ENCODE measurements around the gene SLC16A9.

The SLC16A9 gene

DNA sequence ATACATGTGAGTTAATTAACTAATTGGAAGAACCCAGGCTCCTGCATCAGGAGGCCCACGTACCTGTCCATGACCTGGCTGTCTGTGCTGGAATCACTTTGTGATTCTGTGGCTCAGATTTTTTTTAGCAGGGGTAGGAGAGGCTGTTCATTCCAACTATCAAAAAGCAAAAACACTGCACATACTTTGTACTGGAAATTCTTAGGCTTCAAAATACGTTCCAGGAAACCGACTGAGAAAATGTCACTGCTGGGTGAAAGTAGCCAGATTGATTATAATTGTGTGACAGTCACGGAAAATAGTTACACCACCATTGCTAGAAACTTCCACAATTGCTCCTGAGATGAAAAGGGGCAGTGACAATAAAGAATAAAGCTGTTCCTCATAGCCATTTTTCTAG is 91.0 kb downstream of the SLC16A9 start:
- DNase-seq = no peak
- in situ Hi-C loops (cut with MboI; ENCODE audit: low pct_unique_long_range_greater_than_20kb, low sequenced_read_pairs) = loop anchor here (25.0 kb wide), 1 partner anchor 656 kb away; no protein-coding TSS in a partner anchor

DNA sequence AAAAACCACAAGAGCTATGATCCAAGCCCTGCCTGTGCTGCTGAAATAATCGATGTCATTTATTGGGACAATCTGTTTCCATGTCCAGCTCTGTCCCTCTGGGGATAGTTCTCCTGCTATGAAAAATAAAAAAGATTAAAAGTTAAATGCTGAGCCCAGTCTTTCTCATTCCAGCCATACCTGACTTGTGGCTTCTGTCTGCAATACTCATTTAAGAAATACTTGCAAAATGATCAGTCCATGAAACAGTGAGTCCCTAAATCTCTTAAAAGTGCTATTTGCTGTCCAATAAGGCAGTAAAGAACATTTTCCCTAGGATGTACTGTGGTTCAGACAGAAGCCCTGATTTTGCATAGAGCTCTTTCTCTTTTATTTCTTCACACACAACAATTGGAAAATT is 91.7 kb downstream of the SLC16A9 start:
- DNase-seq = no peak
- in situ Hi-C loops (cut with MboI; ENCODE audit: low pct_unique_long_range_greater_than_20kb, low sequenced_read_pairs) = loop anchor here (25.0 kb wide), 1 partner anchor 656 kb away; no protein-coding TSS in a partner anchor

DNA sequence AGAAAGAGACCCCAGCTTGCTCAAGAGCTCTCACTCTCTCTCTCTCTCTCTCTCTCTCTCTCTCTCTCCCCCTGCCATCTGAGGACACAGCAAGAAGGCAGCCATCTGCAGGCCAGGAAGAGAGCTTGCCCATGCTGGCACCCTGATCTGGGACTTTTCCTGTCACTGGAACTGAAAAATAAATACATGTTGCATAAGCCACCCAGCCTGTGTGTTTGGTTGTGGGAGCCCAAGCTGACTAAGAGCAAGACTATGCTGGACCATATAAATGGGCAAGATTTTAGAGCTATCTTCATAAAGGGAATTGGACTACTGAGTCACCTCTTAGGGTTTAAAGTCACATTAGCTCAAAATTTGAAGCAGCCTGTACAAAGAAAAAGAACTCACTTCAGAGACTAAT is 98.6 kb downstream of the SLC16A9 start:
- in situ Hi-C loops (cut with MboI; ENCODE audit: low pct_unique_long_range_greater_than_20kb, low sequenced_read_pairs) = loop anchor here (25.0 kb wide), 1 partner anchor 649 kb away; no protein-coding TSS in a partner anchor
- DNase-seq = no peak

DNA sequence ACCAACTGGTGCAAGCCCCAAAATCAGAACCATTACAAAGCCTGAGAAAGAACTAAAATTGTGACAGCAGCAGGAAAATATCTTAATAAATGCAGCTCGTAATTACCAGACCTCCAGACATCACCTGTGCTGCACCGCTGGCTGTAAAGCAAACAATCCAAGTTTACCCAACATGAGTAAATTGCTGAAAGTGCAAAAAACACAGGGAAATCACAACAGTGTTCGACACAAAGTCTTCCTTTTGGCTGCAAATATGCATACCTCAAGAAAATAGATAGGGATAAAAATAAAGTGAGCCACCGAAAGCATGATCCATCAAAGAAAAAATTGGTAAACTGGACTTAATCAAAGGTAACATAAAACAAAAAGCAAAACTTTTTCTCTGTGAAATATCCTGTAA is 101.7 kb downstream of the SLC16A9 start:
- in situ Hi-C loops (cut with MboI; ENCODE audit: low pct_unique_long_range_greater_than_20kb, low sequenced_read_pairs) = loop anchor here (25.0 kb wide), 1 partner anchor 646 kb away; no protein-coding TSS in a partner anchor
- no peak for DNase-seq

DNA sequence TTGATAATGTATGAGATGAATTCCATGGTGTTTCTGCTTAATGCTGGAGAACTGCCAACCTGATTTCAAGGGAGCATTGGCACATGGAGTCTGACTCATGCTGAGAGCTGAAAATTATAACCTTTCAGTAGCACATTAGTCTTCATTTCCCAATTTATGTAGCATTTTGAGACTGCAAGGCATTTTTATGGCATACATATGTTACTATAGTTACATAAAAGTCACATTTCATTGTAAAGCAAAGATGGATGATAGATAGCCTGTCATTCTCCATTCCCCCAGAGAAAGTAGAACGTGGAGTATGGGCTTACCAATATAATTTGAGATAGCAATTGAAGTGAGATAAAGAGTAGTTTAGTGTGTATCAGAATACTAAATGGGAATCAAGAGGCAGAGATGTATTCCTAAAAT is 103.1 kb downstream of the SLC16A9 start:
- in situ Hi-C loops (cut with MboI; ENCODE audit: low pct_unique_long_range_greater_than_20kb, low sequenced_read_pairs) = loop anchor here (25.0 kb wide), 1 partner anchor 644 kb away; no protein-coding TSS in a partner anchor
- DNase-seq = no peak

DNA sequence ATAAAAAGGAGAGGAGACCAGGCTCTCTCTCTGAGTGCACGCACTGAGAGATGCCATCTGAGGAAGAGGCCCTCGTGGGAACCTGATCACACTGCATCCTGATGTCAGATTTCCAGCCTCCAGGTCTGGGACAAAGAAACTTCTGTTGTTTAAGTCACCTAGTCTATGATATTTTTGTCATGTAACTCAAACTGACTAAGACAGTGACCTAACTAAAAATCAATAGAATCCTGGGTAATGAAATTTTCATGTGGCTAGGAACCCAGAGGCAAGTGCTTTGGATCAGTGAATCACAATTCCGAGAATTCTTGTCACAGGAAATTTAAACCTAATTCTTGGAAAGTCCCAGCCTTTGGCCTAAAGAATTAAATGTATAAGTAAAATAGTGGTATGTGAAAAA is 107.7 kb downstream of the SLC16A9 start:
- in situ Hi-C loops (cut with MboI; ENCODE audit: low pct_unique_long_range_greater_than_20kb, low sequenced_read_pairs) = loop anchor here (25.0 kb wide), 1 partner anchor 640 kb away; no protein-coding TSS in a partner anchor
- DNase-seq = no peak

All from KBM-7 (cell line).